GM18498 (cell line): ENCODE data around the gene CHADL.
"Not testable (repeated sequence)": the region's sequence is repeated elsewhere in the genome, so short reads cannot be mapped to it uniquely, and the experiment has no call there.

Source experiments
- ATAC-seq: cut with Tn5 transposase; IDR thresholded peaks from one replicate; pipeline ENCODE4 v1.9.1; 2021; ENCODE audit warnings: mild to moderate bottlenecking, moderate library complexity; ENCODE audit not compliant: unreplicated experiment

Gene CHADL

GRCh38 chr22:41184679-41185078, 56.1 kb downstream of the CHADL start:
- ATAC-seq, result no peak

GRCh38 chr22:41181349-41182241, 59.1 kb downstream of the CHADL start:
- no peak for ATAC-seq

- ATAC-seq, result no peak
These were observed 59.8 kb downstream of the CHADL start for GRCh38 chr22:41180926-41181325.

GRCh38 chr22:41180362-41180761, 60.4 kb downstream of the CHADL start:
- not testable (repeated sequence) for ATAC-seq
